Psoas muscle (tissue), 8 donors: ENCODE results near the gene TSNAXIP1. TPM values are rescaled to one million over a fixed set of nuclear protein-coding genes. Genes with fewer than 3 reads are reported as not detected.
"Not testable (repeated sequence)": the region's sequence is repeated elsewhere in the genome, so short reads cannot be mapped to it uniquely, and the experiment has no call there.

Experiments
- ATAC-seq, 4 donors: fragments of 200-7000 bp; cut with Tn5 transposase; one replicate each; pipeline ENCODE4 v1.9.1; 2020; ENCODE audit warnings: moderate library complexity in 3 of 4, mild to moderate bottlenecking in 2 of 4
- DNase-seq, 2 donors: peaks; one replicate each; pipeline ENCODE4 v3.0.0-alpha.2; 2020
- H3K27ac ChIP-seq: fragments of 200-600 bp; one replicate; pipeline ENCODE4 v1.8.0; 2022
- H3K27me3 ChIP-seq, 3 donors: fragments of 200-600 bp in 1 of 3; one replicate each; pipeline versions ENCODE4 v1.6.1 to v1.8.0; 2013 to 2022; ENCODE audit warnings: low read length in 2 of 3, mild to moderate bottlenecking in 2 of 3, moderate library complexity in 1 of 3; ENCODE audit not compliant: insufficient read depth in 3 of 3
- H3K36me3 ChIP-seq, 2 donors: fragments of 200-600 bp in 1 of 2; one replicate each; pipeline versions ENCODE4 v1.6.1 to v1.8.0; 2013 to 2022; ENCODE audit warnings: low read depth in 1 of 2, mild to moderate bottlenecking in 1 of 2, moderate library complexity in 1 of 2; ENCODE audit not compliant: insufficient read depth in 1 of 2
- H3K4me1 ChIP-seq: fragments of 200-600 bp; one replicate; pipeline ENCODE4 v1.8.0; 2022
- H3K4me3 ChIP-seq: fragments of 200-600 bp; one replicate; pipeline ENCODE4 v1.8.0; 2022; ENCODE audit warnings: mild to moderate bottlenecking
- H3K9me3 ChIP-seq: fragments of 200-600 bp; one replicate; pipeline ENCODE4 v1.8.0; 2022
- CTCF ChIP-seq: fragments of 200-600 bp; IDR thresholded peaks from one replicate; pipeline ENCODE4 v1.8.0; 2022; ENCODE audit warnings: antibody characterized with exemption
- WGBS, 3 donors: extraction: QIAGEN DNeasy Blood & Tissue Kit; methylation state at CpG; one replicate each; pipeline versions ENCODE4 v1.1.6 to v1.1.7; 2013; 5-methylcytosine and 5-hydroxymethylcytosine counted together
- intact Hi-C, 2 donors: fragments of 100-400 bp; cut with DNase I; formaldehyde crosslinking; loops; one replicate each; pipeline versions ENCODE4 v1.11.0 to v1.14.2; 2022
- polyA plus RNA-seq, 3 donors: library from polyadenylated mRNA; stranded (reverse); fragments of 200-250 nt; gene quantifications; one replicate each; pipeline ENCODE4 v1.2.3, GENCODE V29; 2013
- total RNA-seq, 4 donors: library from RNA; stranded (reverse); fragmentation: NEBNext Ultra II Directional in 2 of 4; extraction: Animal tissue kit (Norgen Biotek cat#: 25700) in 2 of 4; gene quantifications; one replicate each; pipeline versions ENCODE4 v1.2.1 to v1.2.4, GENCODE V29; 2021 to 2023
- donor health status: healthy with polysubstance abuse.
- donor health status: DM: no; HTN: no; CAD: no; lungs with moderate emphysema.
- donor health status: Bipolar disorder and iron deficiency.
- donor health status: healthy.
- donor health status: DM: yes; HTN: yes; CAD: no.
- donor health status: DM: no; HTN: no; CAD: no.
- donor health status: DM: no; HTN: no; CAD: no.
- donor health status: DM: yes; HTN: yes; CAD: no.

TSNAXIP1 gene
- total and polyA plus RNA-seq, 7 donors: 0.27 to 1.4 (median 0.65) TPM

GRCh38 chr16:67833030-67833414 is 26.3 kb downstream of the TSNAXIP1 start:
- Histone ChIP-seq H3K36me3 (peaks cover 4 to 43% of the 10 kb centered on the region in 2 donors), H3K27ac (peak overlapping the region; percentile 80), H3K27me3 (no peaks in the 10 kb centered on the region), H3K4me1 (peaks cover 17% of the 10 kb centered on the region), H3K9me3 (no peaks in the 10 kb centered on the region), H3K4me3 (peak overlapping the region; percentile 80)
- no peak for TF ChIP-seq CTCF
- DNase-seq (no peak), ATAC-seq (peak in 3 of 4 donors; percentile 11 to 28 (median 15))
- WGBS, 3 donors: 0 to 2% (median 1%) methylated on average over 3 of the region's 3 CpGs
- intact Hi-C loops: no loop called here

GRCh38 chr16:67833415-67834241 is 26.9 kb downstream of the TSNAXIP1 start:
- WGBS, 3 donors: 0 to 1% (median 0%) methylated on average over 49 of the region's 49 CpGs
- Histone ChIP-seq H3K27ac (peak overlapping the region; percentile 80), H3K36me3 (peaks cover 3 to 37% of the 10 kb centered on the region in 2 donors), H3K9me3 (no peaks in the 10 kb centered on the region), H3K27me3 (no peaks in the 10 kb centered on the region), H3K4me3 (peak overlapping the region; percentile 80), H3K4me1 (peaks cover 17% of the 10 kb centered on the region)
- DNase-seq (peak; percentile 95 to 97), ATAC-seq (peak; percentile 96 to 100 (median 98))
- TF ChIP-seq CTCF: no peak
- intact Hi-C loops: no loop called here

GRCh38 chr16:67834242-67834614 is 27.5 kb downstream of the TSNAXIP1 start:
- Histone ChIP-seq H3K9me3 (no peaks in the 10 kb centered on the region), H3K36me3 (peaks cover 3 to 31% of the 10 kb centered on the region in 2 donors), H3K27me3 (no peaks in the 10 kb centered on the region), H3K27ac (peak overlapping the region; percentile 80), H3K4me1 (peaks cover 17% of the 10 kb centered on the region), H3K4me3 (peak overlapping the region; percentile 80)
- peak in 1 of 4 donors; percentile 1 for ATAC-seq
- DNase-seq: no peak
- intact Hi-C loops: no loop called here
- WGBS, 3 donors: 69 to 82% (median 81%) methylated on average over 10 of the region's 10 CpGs
- no peak for TF ChIP-seq CTCF

GRCh38 chr16:67837190-67837589 is 30.5 kb downstream of the TSNAXIP1 start:
- peaks cover 22% of the 10 kb centered on the region for H3K4me1 ChIP-seq
- H3K36me3 ChIP-seq, H3K4me3 ChIP-seq, H3K27me3 ChIP-seq, H3K9me3 ChIP-seq, H3K27ac ChIP-seq, DNase-seq, ATAC-seq, intact Hi-C loops: not testable (repeated sequence)
- WGBS, 3 donors: 79 to 89% (median 88%) methylated on average over 10 of the region's 10 CpGs

- DNase-seq (no peak), ATAC-seq (no peak)
- Histone ChIP-seq H3K4me1 (peaks cover 17% of the 10 kb centered on the region), H3K27ac (no peak overlapping the region), H3K27me3 (no peaks in the 10 kb centered on the region), H3K36me3 (no peaks in the 10 kb centered on the region), H3K4me3 (no peak overlapping the region), H3K9me3 (no peaks in the 10 kb centered on the region)
- 68 to 83% (median 80%) methylated on average over 2 of the region's 2 CpGs for WGBS, 3 donors
- no peak for TF ChIP-seq CTCF
- intact Hi-C loops: no loop called here
Measured at GRCh38 chr16:67837811-67838210, 31.1 kb downstream of the TSNAXIP1 start.
